ENCODE results near the gene SMAD6.

SMAD6 gene

DNA sequence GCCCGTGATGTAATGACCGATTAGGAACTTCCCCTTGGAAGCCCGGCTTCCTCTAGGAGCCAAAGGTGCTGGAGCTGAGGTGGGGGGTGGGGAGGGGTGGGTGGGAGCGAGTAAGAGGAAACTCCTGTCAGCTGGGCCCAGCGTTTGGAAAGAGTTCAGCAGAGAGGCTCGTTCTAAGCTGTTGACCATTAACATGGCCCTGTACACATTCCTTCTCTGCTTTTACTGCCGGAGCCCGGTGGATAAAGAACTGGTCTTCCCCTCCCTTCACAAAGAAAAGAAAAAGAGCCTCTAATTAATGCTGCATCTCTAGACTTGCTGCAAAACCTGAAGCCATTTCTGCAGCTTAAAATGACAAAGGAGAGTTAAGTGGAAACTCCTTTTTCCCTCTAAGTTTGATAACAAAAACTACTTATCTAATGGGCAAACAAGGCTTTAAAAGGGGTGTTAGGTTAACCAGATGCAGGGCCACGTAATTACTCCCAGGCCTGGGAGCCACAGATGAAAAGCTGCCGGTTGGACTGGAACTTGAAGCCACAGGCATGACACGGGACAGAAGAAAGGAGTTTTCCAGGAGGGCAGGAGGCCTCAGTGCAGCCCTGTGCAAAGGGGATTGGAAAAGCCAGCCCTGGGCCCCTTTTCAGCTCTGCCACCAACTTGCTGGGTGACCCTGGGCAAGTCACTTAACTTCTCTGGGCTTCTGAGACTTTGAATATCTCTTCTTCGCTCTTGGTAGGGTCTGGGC is 71.3 kb downstream of the SMAD6 start:
- no peak for DNase-seq (ENCODE audit: low read depth in 1 of 2, low spot score in 1 of 2)

DNA sequence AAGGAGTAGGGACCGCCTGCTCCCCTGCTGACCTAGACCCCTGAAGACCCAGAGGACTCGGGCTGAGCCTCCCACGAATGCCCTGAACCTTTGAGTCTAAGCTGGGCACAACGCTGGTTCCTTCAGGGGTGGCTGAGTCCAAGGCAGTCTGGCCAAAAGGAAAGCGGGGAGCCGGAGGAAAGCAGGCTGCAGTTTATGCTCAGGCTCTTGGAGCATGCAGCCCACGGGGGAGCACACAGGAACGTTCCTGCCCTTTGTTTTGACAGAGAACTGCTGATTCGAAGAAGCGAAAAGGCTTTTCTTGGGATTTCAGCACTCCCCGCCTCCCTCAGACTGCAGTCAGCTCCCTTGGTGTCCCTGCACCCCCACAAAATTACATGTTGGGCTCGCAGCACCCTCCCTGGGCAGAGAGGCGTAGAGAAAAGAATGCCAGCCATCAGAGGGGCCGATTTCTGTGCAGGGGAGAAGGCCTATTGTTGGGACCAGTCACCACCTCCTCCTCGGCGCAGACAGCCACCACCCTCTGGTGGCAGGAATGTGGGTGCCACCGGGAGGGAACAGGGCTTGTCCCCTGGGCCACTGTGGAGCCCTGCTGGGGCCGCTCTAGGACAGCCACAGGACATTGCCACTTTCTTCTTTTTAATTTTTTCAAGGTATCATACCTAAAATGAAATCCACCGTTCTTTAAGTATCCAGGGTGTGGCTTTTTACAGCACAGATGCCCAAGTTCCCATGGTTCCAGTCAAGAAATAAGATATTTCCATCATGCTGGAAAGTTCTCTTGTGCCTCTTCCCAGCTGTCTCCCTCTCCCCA is 72.2 kb downstream of the SMAD6 start:
- DNase-seq (ENCODE audit: low read depth in 1 of 2, low spot score in 1 of 2), result peak; percentile 11 to 16

DNA sequence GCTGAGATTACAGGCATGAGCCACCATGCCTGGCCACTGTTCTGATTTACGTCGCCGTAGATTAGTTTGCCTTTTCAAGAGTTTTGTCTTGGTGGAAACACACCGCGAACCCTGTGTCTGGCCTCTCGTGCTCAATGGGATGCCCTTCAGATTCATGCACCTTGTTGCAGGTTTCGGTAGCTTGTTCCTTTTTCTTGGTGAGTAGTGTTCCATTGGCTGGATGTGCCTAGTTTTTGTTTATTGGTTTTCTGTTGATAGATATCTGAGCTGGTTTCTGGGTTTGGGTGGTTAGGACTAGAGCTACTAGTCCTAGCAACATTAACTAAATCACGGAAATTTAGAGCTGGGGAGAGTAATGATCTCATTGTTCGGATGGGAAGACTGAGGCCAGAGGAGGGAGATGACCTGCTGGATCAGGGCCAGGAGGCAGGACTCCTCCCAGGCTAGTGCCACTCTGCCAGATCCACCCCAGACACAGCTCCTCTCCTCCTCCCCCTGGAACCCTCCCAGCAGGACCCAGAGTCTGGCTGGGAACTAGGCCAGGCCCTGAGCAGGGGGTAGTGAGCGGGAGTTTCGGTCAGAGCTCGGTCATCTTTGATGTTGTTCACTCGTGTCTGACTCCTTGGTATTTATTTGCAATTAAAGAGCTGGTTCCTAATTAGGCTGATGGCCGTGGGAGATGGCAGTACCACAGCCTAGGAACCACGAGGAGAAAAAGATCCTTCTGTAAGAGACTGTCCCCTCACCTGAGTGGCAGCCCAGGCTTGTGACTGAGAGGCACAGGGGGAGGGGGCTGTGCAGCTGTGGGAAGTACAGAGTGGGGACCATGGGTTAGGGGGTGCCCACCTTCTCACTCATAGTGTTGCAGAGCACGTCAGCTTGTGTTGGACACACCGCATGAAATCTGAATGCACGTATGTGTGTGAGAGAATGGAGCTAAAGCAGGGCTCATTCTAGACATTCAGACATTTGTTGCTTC is 73.4 kb downstream of the SMAD6 start:
- DNase-seq (ENCODE audit: low read depth in 1 of 2, low spot score in 1 of 2), result no peak

DNA sequence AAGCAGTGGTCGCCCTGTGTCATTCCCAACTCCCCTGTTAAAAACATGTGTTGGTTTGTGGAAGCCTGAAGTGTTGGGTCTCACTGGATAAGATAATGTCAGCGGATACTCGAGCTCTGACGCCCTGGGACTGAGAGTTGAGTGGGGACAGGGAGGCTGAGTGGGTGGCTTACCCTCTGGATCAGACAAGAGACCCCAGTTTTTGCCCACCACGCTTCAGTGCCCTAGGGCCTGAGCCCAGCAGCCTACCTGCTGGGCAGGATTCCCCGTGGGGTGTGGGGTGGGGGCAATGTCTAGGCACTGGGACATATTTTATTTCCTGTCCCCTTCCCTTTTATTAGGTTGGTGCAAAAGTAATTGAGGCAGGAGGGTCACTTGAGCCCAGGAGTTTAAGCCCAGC is 75.0 kb downstream of the SMAD6 start:
- DNase-seq (ENCODE audit: low read depth in 1 of 2, low spot score in 1 of 2), result no peak

- DNase-seq (ENCODE audit: low read depth in 1 of 2, low spot score in 1 of 2), result no peak
These were observed 75.7 kb downstream of the SMAD6 start for GRCh38 chr15:66777596-66778313.

GRCh38 chr15:66778314-66778665 is 76.3 kb downstream of the SMAD6 start:
- DNase-seq (ENCODE audit: low read depth in 1 of 2, low spot score in 1 of 2), result no peak

- no peak for DNase-seq (ENCODE audit: low read depth in 1 of 2, low spot score in 1 of 2)
These were observed 76.7 kb downstream of the SMAD6 start for GRCh38 chr15:66778716-66779115.

GRCh38 chr15:66779331-66780009 is 77.4 kb downstream of the SMAD6 start:
- DNase-seq (ENCODE audit: low read depth in 1 of 2, low spot score in 1 of 2), result no peak

DNA sequence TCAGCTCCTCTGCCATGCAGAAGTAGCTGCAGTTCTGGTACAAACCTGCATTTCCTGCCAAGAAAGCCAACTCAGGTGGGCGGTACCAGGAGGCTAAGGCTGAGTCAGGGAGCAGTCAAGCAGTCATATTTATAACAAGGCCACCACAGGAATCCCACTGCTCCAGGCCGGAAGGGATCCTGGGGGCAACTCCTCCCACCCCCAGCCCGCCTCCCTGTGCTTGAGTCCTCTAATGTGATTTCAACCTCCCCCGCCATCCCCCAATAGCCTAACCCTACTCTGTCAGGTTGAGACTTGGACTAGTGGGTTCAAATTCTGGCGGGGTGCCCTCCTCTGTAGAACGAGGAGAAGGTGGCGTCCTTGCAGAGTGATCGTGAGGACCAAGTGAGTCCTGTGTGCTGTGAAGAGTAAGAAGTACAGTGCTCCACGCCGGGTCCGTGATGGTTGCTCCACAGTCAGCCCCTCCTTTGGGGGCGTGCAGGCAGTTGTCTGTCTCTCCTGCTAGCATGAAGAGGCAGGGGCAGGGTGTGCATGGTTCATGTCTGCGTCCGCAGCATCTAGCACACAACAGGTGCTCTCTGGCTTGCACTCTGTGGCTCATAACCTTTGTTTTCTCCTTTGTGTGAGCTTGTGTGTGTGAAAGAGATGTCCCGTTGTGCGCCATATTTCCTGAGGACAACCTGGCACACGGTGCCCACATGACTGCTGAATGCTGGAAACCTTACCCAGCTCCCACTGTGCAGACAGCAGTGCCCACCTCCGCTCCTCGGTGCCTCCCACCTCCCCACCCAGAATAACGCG is 78.3 kb downstream of the SMAD6 start:
- no peak for DNase-seq (ENCODE audit: low read depth in 1 of 2, low spot score in 1 of 2)

- no peak for DNase-seq (ENCODE audit: low read depth in 1 of 2, low spot score in 1 of 2)
These were observed 79.1 kb downstream of the SMAD6 start for GRCh38 chr15:66780973-66781718.

DNA sequence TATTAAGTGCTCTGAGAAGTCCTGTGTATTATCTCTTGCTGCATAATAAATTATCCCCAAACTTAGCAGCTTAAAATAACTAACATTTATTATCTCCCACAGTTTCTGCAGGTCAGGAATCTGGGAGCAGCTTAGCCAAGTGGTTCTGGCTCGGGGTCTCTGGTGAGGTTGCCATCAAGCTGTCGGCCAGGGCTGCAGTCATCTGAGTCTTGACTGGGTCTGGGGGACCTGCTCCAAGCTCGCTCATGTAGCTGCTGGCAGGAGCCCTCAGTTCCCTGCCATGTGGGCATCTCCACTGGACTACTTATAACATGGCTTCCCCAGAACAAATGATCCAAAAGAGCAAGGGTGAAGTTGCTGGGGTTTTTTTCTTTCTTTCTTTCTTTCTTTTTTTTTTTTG is 80.7 kb downstream of the SMAD6 start:
- DNase-seq (ENCODE audit: low read depth in 1 of 2, low spot score in 1 of 2), result no peak

DNA sequence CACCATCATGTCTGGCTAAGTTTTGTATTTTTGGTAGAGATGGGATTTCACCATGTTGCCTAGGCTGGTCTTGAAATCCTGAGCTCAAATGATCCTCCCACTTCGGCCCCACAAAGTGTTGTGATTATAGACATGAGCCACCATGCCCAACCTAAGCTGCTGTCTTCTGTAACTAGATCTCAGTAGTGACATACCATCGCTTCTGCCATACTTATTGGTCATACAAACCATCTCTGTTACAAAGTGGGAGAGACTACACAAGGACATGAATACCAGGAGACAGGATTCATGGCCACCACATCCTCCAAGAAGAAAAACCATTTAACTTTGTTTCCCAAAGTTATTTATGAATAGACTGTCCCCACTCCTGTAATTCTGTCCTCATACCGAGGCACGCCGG is 81.3 kb downstream of the SMAD6 start:
- no peak for DNase-seq (ENCODE audit: low read depth in 1 of 2, low spot score in 1 of 2)

GRCh38 chr15:66783725-66784124 is 81.7 kb downstream of the SMAD6 start:
- no peak for DNase-seq (ENCODE audit: low read depth in 1 of 2, low spot score in 1 of 2)

DNA sequence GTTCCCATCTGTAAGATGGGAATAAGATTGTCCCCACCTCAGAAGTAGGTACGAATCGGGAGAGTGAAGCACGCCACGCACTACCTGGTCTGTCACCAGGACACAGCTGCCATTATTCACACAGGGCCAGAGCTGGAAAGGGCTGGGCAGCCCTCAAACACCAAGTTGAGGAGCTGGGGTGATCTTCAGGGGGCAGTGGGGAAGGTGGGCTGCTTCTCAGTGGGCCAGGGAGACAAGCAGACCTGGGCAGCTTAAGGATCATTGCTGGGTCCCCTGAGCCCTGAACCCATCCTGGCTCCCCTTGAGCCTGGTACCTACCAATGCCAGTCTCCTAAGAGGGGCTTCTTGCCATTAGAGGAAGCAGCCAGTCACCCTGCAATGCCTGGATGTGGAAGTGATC is 82.1 kb downstream of the SMAD6 start:
- no peak for DNase-seq (ENCODE audit: low read depth in 1 of 2, low spot score in 1 of 2)

DNA sequence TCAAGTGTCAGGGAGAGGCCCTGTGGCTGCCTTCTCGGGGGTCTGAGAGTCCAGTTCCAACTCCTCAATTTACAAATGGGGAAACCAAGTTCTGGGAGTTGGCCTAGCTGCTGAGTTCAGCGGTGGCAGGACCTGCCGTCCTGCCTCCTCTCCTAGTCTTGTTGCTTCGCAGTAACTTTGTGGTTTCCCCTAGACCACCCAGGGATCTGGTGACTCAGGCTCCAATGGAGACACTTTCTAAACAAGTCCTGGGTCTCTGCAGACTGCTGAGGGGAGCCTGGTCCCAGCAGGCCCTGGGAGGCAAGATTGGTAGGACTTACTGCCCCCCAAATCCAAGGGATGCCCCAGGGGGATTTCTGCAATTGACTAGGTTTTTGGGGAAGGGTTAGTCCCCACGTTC is 83.6 kb downstream of the SMAD6 start:
- DNase-seq (ENCODE audit: low read depth in 1 of 2, low spot score in 1 of 2), result no peak

- DNase-seq (ENCODE audit: low read depth in 1 of 2, low spot score in 1 of 2), result no peak
These were observed 84.2 kb downstream of the SMAD6 start for GRCh38 chr15:66786222-66786621.

DNA sequence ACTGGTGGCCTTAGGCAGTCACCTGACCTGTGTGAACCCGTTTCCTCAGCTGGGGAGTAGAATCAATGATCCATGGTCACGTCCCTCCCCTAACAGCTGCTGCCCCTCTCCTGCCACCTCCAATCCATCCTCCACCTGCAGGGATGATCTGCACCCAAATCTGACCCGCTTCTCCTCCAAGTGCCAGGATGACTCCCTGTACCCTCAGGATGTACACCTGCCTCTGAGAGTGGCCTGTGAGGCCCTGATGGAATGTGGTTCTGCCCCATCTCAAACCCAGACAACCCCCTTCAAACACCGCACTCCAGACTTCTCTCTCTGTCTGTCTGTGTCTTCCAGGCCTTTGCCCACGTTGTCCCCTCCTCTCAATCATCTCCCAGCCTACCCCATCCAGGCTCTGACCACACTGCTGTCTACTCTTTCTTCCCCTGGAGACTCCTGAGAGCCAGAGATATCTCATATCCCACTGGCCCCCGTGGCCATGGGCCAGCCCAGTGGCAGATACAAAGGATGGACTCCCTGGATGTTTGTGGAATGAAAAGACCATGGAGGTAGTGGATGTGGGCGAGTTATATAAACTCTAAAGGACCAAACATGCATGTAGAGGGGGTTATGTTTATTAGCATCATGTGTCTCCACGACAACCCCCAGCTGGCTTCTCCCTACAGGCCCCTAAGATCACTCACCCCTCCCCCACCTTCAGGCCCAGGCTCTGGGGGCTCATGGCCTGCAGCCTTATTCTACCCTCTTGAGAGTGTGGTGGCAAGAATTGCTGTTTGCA is 84.9 kb downstream of the SMAD6 start:
- DNase-seq (ENCODE audit: low read depth in 1 of 2, low spot score in 1 of 2), result no peak

DNA sequence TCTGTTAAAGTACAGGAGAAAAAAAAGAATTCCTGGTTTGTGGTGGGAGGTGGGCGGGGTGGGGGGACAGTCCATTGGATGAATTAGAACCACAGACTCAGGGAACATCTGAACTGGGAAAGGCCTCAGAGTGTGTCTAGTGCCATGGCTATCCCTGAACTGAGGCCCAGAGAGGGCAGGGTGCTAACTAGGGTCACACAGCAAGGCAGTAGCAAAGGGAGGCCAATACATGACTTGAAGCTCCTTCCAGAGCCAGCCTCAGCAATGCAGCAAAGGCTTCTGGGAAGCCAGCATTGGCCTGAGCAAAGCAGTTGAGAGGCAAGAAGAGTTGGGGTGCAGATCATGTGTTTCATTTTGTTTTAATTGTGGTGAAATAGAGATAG is 85.4 kb downstream of the SMAD6 start:
- no peak for DNase-seq (ENCODE audit: low read depth in 1 of 2, low spot score in 1 of 2)

Data from activated CD4-positive, alpha-beta T cell treated with anti-CD3 and anti-CD28 coated beads, Interleukin-2, amount 50 U/mL, for 24 hours (primary cell).